Lower leg skin (tissue), 4 donors: ENCODE results near the gene KRTAP1-3. TPM values are rescaled to one million over a fixed set of nuclear protein-coding genes. Genes with fewer than 3 reads are reported as not detected.

Experiments
- DNase-seq, 2 donors: peaks; one replicate each; pipeline ENCODE4 v3.0.0-alpha.2; 2019; ENCODE audit warnings: low spot score in 2 of 2
- H3K4me3 ChIP-seq: fragments of 200-600 bp; sonication (generic); 2 replicates; pipeline ENCODE4 v1.5.1; 2017; ENCODE audit warnings: mild to moderate bottlenecking, low read depth; ENCODE audit not compliant: poor library complexity, severe bottlenecking
- POLR2A ChIP-seq, 2 donors: fragments of 450-650 bp; IDR thresholded peaks; one replicate each; pipeline ENCODE4 v1.6.1; 2016 to 2017; ENCODE audit warnings: antibody characterized with exemption in 2 of 2, mild to moderate bottlenecking in 1 of 2, moderate library complexity in 1 of 2
- WGBS, 2 donors: methylation state at CpG; one replicate each; pipeline ENCODE4 v1.1.5; 2018; 5-methylcytosine and 5-hydroxymethylcytosine counted together
- intact Hi-C: fragments of 100-400 bp; cut with DNase I; formaldehyde crosslinking; loops from one replicate; pipeline ENCODE4 v1.15.0; 2023; ENCODE audit warnings: low total_unique reads
- total RNA-seq, 4 donors: library from RNA; depleted of rRNA; stranded (reverse); fragments of >200 nt; gene quantifications; one replicate each; pipeline ENCODE4 v1.1.0, GENCODE V29; 2016

The KRTAP1-3 gene
- total RNA-seq, 4 donors from 2014 or later: 1.6 to 107 TPM; not detected in 2

DNA sequence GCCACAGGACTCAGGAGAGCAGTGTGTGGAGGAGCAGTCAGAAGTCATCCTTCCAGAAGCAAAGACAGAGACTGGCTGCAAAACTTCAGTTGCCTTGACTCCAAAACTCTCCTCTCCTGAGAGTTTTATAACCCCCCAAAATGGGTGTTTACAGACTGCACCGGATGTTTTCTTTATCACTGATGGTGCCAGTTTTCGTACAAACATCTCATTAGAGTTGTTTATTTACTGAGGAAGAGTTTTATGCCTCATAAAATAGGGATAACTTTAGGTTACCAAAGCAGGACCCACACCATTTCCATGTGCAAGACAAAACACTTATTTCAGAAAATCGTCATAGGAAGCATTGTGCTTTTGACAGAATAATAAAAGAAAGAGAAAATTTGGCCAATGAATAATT is 50.4 kb downstream of the KRTAP1-3 start, which contains the start of gene KRT40:
Gene KRT40 (minus strand): TSS at position 101 of the 400 bp plus-strand sequence. CDS start 53 bp downstream, at position 48.
- WGBS, 2 donors: 61 to 63% methylated on average over 3 of the region's 3 CpGs
- no peak within 1 kb of the TSS for H3K4me3 ChIP-seq
- DNase-seq: no peak
- TF ChIP-seq POLR2A (IDR thresholded peaks at IDR 0.05): no peak
- intact Hi-C loops: no loop called here

Other genes with a start within 250 kb of the KRTAP1-3 start
- gene KRT28, start 234.9 kb downstream of the KRTAP1-3 start, total RNA-seq: 1 to 10 TPM in 1 of 4 donors, not detected in 3; 6.0 TPM
- 1,000 to 10,000 TPM; 4,878 to 8,317 (median 6,442) TPM for gene KRT10, start 212.3 kb downstream of the KRTAP1-3 start, total RNA-seq
- not detected for gene KRT12, start 167.7 kb downstream of the KRTAP1-3 start, total RNA-seq
- gene KRT20, start 149.6 kb downstream of the KRTAP1-3 start, total RNA-seq: under 1 TPM in 1 of 4 donors, not detected in 3; 0.12 TPM
- 100 to 1,000 TPM; 302 to 577 (median 454) TPM for gene KRT23, start 97.2 kb downstream of the KRTAP1-3 start, total RNA-seq
- gene KRT39, start 67.9 kb downstream of the KRTAP1-3 start, total RNA-seq: 1 to 10 TPM in 1 of 4 donors, under 1 TPM in 1, not detected in 2; 0.51 to 8.8 TPM
- 10 to 100 TPM in 1 of 4 donors, not detected in 3; 12.3 TPM for gene KRT40, start 50.5 kb downstream of the KRTAP1-3 start, total RNA-seq
- 10 to 100 TPM in 1 of 4 donors, not detected in 3; 11.6 TPM for gene KRTAP3-3, start 40.7 kb downstream of the KRTAP1-3 start, total RNA-seq
- 10 to 100 TPM in 1 of 4 donors, not detected in 3; 84.1 TPM for gene KRTAP3-2, start 35.0 kb downstream of the KRTAP1-3 start, total RNA-seq
- 10 to 100 TPM in 1 of 4 donors, 1 to 10 TPM in 1, not detected in 2; 4.0 to 83.2 TPM for gene KRTAP3-1, start 25.7 kb downstream of the KRTAP1-3 start, total RNA-seq
- 100 to 1,000 TPM in 1 of 4 donors, 10 to 100 TPM in 1, under 1 TPM in 1, not detected in 1; 0.22 to 168 (median 10.9) TPM for gene KRTAP1-5, start 7.7 kb downstream of the KRTAP1-3 start, total RNA-seq
- gene KRTAP1-4, start 4.7 kb downstream of the KRTAP1-3 start, total RNA-seq: 1 to 10 TPM in 1 of 4 donors, not detected in 3; 4.2 TPM
- gene KRTAP1-1, start 6.6 kb upstream of the KRTAP1-3 start, total RNA-seq: 100 to 1,000 TPM in 1 of 4 donors, 1 to 10 TPM in 1, under 1 TPM in 1, not detected in 1; 0.32 to 195 (median 5.1) TPM
- gene KRTAP2-1, start 12.4 kb upstream of the KRTAP1-3 start, total RNA-seq: 10 to 100 TPM in 1 of 4 donors, 1 to 10 TPM in 1, not detected in 2; 7.0 to 83.9 TPM
- gene KRTAP2-2, start 20.4 kb upstream of the KRTAP1-3 start, total RNA-seq: 10 to 100 TPM in 1 of 4 donors, 1 to 10 TPM in 1, not detected in 2; 3.6 to 58.7 TPM
- gene KRTAP2-3, start 25.2 kb upstream of the KRTAP1-3 start, total RNA-seq: 10 to 100 TPM in 1 of 4 donors, 1 to 10 TPM in 1, not detected in 2; 3.9 to 12.8 TPM
- gene KRTAP2-4, start 31.0 kb upstream of the KRTAP1-3 start, total RNA-seq: 10 to 100 TPM in 1 of 4 donors, not detected in 3; 61.4 TPM
- gene KRTAP4-7, start 49.3 kb upstream of the KRTAP1-3 start, total RNA-seq: 10 to 100 TPM in 1 of 4 donors, 1 to 10 TPM in 1, under 1 TPM in 1, not detected in 1; 0.54 to 73.1 (median 2.4) TPM
- 10 to 100 TPM in 1 of 4 donors, not detected in 3; 27.3 TPM for gene KRTAP4-8, start 63.3 kb upstream of the KRTAP1-3 start, total RNA-seq
- not detected for gene KRTAP4-16, start 67.3 kb upstream of the KRTAP1-3 start, total RNA-seq
- gene KRTAP4-9, start 70.5 kb upstream of the KRTAP1-3 start, total RNA-seq: 10 to 100 TPM in 1 of 4 donors, 1 to 10 TPM in 1, under 1 TPM in 1, not detected in 1; 0.44 to 73.5 (median 2.6) TPM
- gene KRTAP4-11, start 83.5 kb upstream of the KRTAP1-3 start, total RNA-seq: 10 to 100 TPM in 1 of 4 donors, under 1 TPM in 1, not detected in 2; 0.89 to 20.6 TPM
- 10 to 100 TPM in 1 of 4 donors, not detected in 3; 57.0 TPM for gene KRTAP4-12, start 89.3 kb upstream of the KRTAP1-3 start, total RNA-seq
- gene KRTAP4-6, start 105.7 kb upstream of the KRTAP1-3 start, total RNA-seq: 10 to 100 TPM in 1 of 4 donors, under 1 TPM in 1, not detected in 2; 0.25 to 54.3 TPM
- gene KRTAP4-5, start 115.0 kb upstream of the KRTAP1-3 start, total RNA-seq: 10 to 100 TPM in 1 of 4 donors, under 1 TPM in 1, not detected in 2; 0.34 to 14.9 TPM
- 100 to 1,000 TPM in 1 of 4 donors, under 1 TPM in 1, not detected in 2; 0.84 to 102 TPM for gene KRTAP4-4, start 125.9 kb upstream of the KRTAP1-3 start, total RNA-seq
- gene KRTAP4-3, start 133.3 kb upstream of the KRTAP1-3 start, total RNA-seq: 10 to 100 TPM in 1 of 4 donors, 1 to 10 TPM in 1, not detected in 2; 1.2 to 54.0 TPM
- gene KRTAP4-2, start 143.3 kb upstream of the KRTAP1-3 start, total RNA-seq: 10 to 100 TPM in 1 of 4 donors, 1 to 10 TPM in 1, not detected in 2; 5.0 to 75.4 TPM
- gene KRTAP4-1, start 150.0 kb upstream of the KRTAP1-3 start, total RNA-seq: 10 to 100 TPM in 1 of 4 donors, 1 to 10 TPM in 1, not detected in 2; 2.1 to 66.2 TPM
- gene KRTAP9-1, start 155.0 kb upstream of the KRTAP1-3 start, total RNA-seq: under 1 TPM in 1 of 4 donors, not detected in 3; 0.91 TPM
- gene KRTAP9-2, start 191.8 kb upstream of the KRTAP1-3 start, total RNA-seq: 100 to 1,000 TPM in 1 of 4 donors, 10 to 100 TPM in 1, not detected in 2; 18.1 to 183 TPM
- 100 to 1,000 TPM in 1 of 4 donors, 1 to 10 TPM in 1, under 1 TPM in 1, not detected in 1; 0.27 to 218 (median 8.7) TPM for gene KRTAP9-3, start 197.6 kb upstream of the KRTAP1-3 start, total RNA-seq
- 100 to 1,000 TPM in 1 of 4 donors, under 1 TPM in 2, not detected in 1; 0.47 to 120 (median 0.97) TPM for gene KRTAP9-8, start 203.1 kb upstream of the KRTAP1-3 start, total RNA-seq
- 100 to 1,000 TPM in 1 of 4 donors, 1 to 10 TPM in 1, under 1 TPM in 1, not detected in 1; 0.37 to 177 (median 2.1) TPM for gene KRTAP9-4, start 214.8 kb upstream of the KRTAP1-3 start, total RNA-seq
- gene KRTAP9-9, start 220.5 kb upstream of the KRTAP1-3 start, total RNA-seq: 10 to 100 TPM in 1 of 4 donors, 1 to 10 TPM in 1, not detected in 2; 2.1 to 94.5 TPM
- under 1 TPM in 2 of 4 donors, not detected in 2; 0.38 to 0.62 TPM for gene KRTAP9-6, start 230.5 kb upstream of the KRTAP1-3 start, total RNA-seq
- gene KRTAP9-7, start 240.8 kb upstream of the KRTAP1-3 start, total RNA-seq: 10 to 100 TPM in 1 of 4 donors, under 1 TPM in 1, not detected in 2; 0.51 to 17.1 TPM